Measurements from ENCODE around the gene MED23.

Gene MED23

GRCh38 chr6:131657222-131657621 is 29.2 kb upstream of the MED23 start:
- no peak for TF ChIP-seq CTCF (IDR thresholded peaks at IDR 0.05; ENCODE audit: extremely low read depth, missing control alignments)
- no peak for DNase-seq (ENCODE audit: low spot score)

DNA sequence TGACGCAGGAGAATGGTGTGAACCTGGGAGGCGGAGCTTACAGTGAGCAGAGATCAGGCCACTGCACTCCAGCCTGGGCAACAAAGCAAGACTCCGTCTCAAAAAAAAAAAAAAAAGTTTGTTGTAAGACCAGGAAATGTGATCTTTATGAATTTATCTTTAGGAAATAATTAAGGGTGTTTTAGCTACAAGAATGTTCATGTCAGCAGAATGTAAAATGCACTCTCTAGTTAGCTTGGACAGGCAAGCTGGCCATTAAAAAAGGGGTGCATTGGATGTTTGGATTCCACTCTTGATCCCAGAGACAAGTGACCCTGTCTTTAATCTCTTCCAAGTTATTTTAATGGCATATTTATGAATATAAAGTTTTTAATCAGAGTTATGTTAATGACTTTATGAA is 28.6 kb upstream of the MED23 start:
- no peak for TF ChIP-seq CTCF (IDR thresholded peaks at IDR 0.05; ENCODE audit: extremely low read depth, missing control alignments)
- DNase-seq (ENCODE audit: low spot score) = no peak

DNA sequence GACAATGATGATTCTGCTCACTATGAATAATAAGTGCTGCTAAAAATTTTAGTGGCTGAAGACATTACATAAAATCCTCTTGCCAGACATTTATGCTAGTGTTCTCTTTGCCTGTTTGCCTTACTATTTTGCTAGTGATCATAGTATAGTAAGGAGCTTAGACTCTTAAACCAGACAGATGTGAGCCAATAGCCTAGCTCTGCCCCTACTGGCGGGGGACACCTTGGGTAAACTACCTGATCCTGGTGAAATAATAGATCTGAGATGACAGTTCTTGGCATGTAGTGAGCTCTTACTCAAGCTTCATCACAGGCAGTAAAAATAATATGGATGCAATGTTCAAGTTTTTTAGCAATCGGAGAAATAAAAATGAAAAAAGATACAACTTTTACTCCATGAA is 27.9 kb upstream of the MED23 start:
- no peak for TF ChIP-seq CTCF (IDR thresholded peaks at IDR 0.05; ENCODE audit: extremely low read depth, missing control alignments)
- DNase-seq (ENCODE audit: low spot score) = no peak

- no peak for TF ChIP-seq CTCF (IDR thresholded peaks at IDR 0.05; ENCODE audit: extremely low read depth, missing control alignments)
- DNase-seq (ENCODE audit: low spot score) = no peak
Measured at GRCh38 chr6:131655387-131655786, 27.3 kb upstream of the MED23 start.

DNA sequence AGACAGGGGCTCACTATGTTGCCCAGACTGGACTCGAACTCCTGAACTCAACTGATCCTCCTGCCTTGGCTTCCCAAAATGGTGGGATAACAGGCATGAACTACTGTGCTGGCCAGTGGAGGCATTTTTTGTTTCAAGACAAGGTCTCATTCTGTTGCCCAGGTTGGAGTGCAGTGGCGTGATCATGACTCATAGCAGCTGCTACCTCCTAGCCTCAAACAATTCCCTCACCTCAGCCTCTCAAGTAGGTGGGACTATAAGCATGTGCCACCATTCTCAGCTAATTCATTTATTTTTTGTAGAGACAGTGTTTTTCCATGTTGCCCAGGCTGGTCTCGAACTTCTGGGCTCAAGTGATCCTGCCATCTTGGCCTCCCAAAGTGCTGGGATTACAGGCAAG is 26.3 kb upstream of the MED23 start:
- no peak for DNase-seq (ENCODE audit: low spot score)
- TF ChIP-seq CTCF (IDR thresholded peaks at IDR 0.05; ENCODE audit: extremely low read depth, missing control alignments) = no peak

GRCh38 chr6:131652472-131652871 is 24.4 kb upstream of the MED23 start:
- TF ChIP-seq CTCF (IDR thresholded peaks at IDR 0.05; ENCODE audit: extremely low read depth, missing control alignments) = no peak
- DNase-seq (ENCODE audit: low spot score) = no peak

- no peak for DNase-seq (ENCODE audit: low spot score)
- TF ChIP-seq CTCF (IDR thresholded peaks at IDR 0.05; ENCODE audit: extremely low read depth, missing control alignments) = no peak
Measured at GRCh38 chr6:131651782-131652181, 23.7 kb upstream of the MED23 start.
